Coronary artery (tissue), 2 donors: ENCODE measurements around the gene NUDT3.
A peak's percentile ranks its signal among the peaks of the same experiment; 100 is the strongest.
"Not testable (repeated sequence)": the region's sequence is repeated elsewhere in the genome, so short reads cannot be mapped to it uniquely, and the experiment has no call there.

Experiments used
- DNase-seq: peaks from one replicate; pipeline ENCODE4 v3.0.0-alpha.2; 2017; ENCODE audit warnings: low spot score
- H3K27ac ChIP-seq, 2 donors: fragments of 200-600 bp; sonication (generic); one replicate each; pipeline ENCODE4 v1.5.1; 2016 to 2019
- H3K4me3 ChIP-seq: fragments of 200-600 bp; sonication (generic); 2 replicates; pipeline ENCODE4 v1.5.1; 2016; ENCODE audit warnings: mild to moderate bottlenecking, moderate library complexity
- TF ChIP-seq, protein P1 (sequence below): fragments of 200-600 bp; sonication (generic); IDR thresholded peaks from one replicate; pipeline ENCODE4 v1.5.1; 2019; ENCODE audit warnings: antibody characterized with exemption

The NUDT3 gene

DNA sequence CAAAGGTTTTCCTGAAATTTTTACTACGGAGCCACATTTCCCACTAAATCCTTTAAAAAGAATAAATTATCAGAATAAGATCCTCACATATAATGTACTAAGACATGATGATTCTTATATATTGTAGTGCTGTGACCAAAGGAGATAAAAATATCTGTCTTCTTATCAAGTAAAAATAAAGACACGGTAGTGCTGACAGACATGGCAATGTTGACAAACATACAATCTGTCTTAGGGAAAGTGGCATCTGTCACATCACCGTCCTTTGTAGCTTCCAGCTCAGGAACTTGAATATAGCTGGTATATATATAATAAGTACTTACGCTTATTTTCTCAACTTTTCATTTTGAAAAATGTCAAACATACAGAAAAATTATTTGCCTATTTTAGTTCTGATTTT lies 66.8 kb downstream of the NUDT3 start:
- no peak overlapping the region for H3K4me3 ChIP-seq

DNA sequence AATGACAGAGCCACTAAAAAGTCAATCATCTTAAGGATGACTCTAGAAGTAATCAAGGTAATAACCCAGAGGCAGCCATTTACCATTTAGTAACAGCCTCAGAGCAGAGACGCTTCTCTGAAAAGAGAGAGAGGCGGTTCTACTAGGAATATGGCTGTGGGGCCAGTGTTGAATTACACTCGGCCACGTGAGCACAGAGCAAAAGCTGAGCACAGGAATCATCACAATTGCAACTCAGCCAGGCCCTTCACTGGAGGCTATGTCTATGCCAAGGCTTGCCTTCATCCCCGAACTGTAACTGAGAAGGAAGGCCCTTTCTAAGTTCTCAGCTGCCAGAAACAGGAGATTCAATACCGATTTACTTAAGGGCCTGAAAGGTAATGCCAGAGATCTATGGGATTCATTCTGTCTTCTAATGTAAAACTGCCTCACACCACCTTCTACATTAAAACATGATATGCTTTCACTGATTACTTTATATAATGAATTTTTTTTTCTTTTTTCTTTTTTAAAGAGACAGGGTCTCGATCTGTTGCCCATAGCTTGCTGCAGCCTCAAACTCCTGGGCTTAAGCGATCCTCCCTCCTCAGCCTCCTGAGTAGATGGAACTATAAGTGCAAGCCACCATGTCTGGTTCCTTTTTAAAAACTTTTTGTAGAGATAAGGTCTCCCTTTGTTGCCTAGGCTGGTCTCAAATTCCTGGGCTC lies 67.6 kb downstream of the NUDT3 start:
- H3K27ac ChIP-seq = peak overlapping the region in 1 of 2 donors; percentile 17
- DNase-seq = no peak
- TF ChIP-seq, protein P1, sequence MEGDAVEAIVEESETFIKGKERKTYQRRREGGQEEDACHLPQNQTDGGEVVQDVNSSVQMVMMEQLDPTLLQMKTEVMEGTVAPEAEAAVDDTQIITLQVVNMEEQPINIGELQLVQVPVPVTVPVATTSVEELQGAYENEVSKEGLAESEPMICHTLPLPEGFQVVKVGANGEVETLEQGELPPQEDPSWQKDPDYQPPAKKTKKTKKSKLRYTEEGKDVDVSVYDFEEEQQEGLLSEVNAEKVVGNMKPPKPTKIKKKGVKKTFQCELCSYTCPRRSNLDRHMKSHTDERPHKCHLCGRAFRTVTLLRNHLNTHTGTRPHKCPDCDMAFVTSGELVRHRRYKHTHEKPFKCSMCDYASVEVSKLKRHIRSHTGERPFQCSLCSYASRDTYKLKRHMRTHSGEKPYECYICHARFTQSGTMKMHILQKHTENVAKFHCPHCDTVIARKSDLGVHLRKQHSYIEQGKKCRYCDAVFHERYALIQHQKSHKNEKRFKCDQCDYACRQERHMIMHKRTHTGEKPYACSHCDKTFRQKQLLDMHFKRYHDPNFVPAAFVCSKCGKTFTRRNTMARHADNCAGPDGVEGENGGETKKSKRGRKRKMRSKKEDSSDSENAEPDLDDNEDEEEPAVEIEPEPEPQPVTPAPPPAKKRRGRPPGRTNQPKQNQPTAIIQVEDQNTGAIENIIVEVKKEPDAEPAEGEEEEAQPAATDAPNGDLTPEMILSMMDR = no peak
- no peak overlapping the region for H3K4me3 ChIP-seq

More for the DNA sequence above, 66.8 kb downstream of the NUDT3 start:
- TF ChIP-seq, protein P1 = no peak
- no peak overlapping the region for H3K27ac ChIP-seq
- DNase-seq = no peak

DNA sequence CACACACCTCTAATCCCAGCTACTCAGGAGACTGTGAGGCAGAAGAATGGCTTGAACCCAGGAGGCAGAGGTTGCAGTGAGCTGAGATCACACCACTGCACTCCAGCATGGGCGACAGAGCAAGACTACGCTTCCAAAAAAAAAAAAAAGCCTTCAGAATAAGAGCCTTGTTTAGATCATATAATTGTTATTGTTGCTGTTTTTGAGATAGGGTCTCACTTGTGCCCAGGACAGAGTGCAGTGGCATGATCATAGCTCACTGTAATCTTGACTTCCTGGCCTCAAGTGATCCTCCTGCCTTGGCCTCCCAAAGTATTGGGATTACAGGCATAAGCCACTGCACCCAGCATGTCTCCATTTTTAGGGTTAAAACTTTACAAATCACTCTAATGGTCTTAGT lies 68.2 kb downstream of the NUDT3 start:
- H3K27ac ChIP-seq, DNase-seq, H3K4me3 ChIP-seq: not testable (repeated sequence)

DNA sequence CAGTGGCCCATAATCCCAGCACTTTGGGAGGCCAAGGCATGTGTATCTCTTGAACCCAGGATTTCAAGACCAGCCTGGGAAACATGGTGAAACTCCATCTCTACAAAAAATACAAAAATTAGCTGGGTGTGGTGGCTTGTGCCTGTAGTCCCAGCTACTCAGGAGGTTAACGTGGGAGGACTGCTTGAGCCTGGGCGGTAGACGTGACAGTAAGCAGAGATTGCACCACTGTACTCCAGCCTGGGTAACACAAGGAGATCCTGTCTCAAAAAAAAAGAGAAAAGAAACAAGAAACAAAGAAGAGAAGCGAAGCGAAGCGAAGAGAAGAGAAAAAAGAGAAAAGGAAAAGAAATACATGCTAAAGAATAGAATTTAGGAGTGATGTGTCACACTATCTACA lies 69.2 kb downstream of the NUDT3 start:
- Histone ChIP-seq H3K27ac (no peak overlapping the region), H3K4me3 (no peak overlapping the region)
- TF ChIP-seq, protein P1 = no peak
- no peak for DNase-seq

DNA sequence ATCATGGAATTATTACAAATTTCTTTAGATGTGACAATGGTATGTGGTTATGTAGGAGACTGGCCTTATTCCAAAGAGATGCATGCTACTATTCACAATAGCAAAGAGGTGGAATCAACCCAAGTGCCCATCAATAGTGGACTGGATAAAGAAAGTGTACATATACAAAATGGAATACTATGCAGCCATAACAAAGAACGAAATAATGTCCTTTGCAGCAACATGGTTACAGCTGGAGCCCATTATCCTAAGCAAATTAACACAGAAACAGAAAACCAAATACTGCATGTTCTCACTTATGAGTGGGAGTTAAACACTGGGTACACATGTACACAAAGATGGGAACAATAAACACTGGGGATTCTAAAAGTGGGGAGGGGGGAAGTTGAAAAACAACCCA lies 69.7 kb downstream of the NUDT3 start:
- DNase-seq = no peak
- Histone ChIP-seq H3K27ac (no peak overlapping the region), H3K4me3 (no peak overlapping the region)
- TF ChIP-seq, protein P1 = no peak

DNA sequence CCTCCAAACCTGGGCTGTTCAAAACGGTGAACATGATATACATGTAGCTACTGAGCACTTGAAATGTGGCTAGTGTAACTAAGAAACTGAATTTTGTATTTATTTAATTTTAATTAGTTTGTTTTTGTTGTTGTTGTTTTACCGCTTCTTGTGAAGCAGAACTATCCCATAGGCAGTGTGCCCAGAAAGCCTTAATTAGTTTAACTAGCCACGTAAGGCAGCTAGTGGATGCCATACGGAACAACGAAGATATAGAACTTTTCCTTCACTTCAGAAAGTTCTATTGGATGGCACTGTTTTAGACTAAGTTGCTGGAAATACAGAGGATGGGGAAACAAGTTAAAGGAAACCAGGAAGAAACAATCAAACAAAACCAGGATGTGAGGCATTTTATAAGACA lies 70.6 kb downstream of the NUDT3 start:
- H3K4me3 ChIP-seq = no peak overlapping the region
- DNase-seq = no peak
- TF ChIP-seq, protein P1 = no peak

DNA sequence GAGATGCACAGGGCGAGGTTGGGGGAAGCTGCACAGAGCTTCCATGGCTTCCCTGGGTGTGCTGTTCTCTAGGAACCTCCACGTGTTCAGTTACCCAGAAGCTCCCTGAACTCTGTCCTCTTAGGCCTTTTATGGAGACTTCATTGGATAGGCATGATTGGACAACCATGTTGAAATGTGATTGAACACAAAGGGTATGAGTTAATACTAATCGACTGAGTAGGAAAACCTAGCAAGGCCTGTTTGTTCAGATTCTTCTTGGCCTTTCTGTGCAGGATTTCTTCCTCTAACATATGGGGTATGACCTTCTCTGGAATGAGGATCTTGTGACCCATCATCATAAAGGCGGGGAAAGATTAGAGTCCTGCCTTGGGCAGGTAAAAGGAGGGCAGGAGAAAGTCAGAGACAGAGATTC lies 73.0 kb downstream of the NUDT3 start:
- Histone ChIP-seq H3K4me3 (no peak overlapping the region), H3K27ac (peak overlapping the region; percentile 56 to 63)
- no peak for DNase-seq
- TF ChIP-seq, protein P1 = no peak

More for the DNA sequence above, 70.6 kb downstream of the NUDT3 start:
- H3K27ac ChIP-seq = no peak overlapping the region
